Raji (cell line): Measurements from ENCODE around the gene TNFRSF13B.

ENCODE experiments used
- POLR2A ChIP-seq: IDR thresholded peaks from 2 replicates; pipeline ENCODE4 v1.6.1; 2011; ENCODE audit warnings: low read depth, low read length, control low read depth; ENCODE audit not compliant: insufficient read depth

The TNFRSF13B gene

DNA sequence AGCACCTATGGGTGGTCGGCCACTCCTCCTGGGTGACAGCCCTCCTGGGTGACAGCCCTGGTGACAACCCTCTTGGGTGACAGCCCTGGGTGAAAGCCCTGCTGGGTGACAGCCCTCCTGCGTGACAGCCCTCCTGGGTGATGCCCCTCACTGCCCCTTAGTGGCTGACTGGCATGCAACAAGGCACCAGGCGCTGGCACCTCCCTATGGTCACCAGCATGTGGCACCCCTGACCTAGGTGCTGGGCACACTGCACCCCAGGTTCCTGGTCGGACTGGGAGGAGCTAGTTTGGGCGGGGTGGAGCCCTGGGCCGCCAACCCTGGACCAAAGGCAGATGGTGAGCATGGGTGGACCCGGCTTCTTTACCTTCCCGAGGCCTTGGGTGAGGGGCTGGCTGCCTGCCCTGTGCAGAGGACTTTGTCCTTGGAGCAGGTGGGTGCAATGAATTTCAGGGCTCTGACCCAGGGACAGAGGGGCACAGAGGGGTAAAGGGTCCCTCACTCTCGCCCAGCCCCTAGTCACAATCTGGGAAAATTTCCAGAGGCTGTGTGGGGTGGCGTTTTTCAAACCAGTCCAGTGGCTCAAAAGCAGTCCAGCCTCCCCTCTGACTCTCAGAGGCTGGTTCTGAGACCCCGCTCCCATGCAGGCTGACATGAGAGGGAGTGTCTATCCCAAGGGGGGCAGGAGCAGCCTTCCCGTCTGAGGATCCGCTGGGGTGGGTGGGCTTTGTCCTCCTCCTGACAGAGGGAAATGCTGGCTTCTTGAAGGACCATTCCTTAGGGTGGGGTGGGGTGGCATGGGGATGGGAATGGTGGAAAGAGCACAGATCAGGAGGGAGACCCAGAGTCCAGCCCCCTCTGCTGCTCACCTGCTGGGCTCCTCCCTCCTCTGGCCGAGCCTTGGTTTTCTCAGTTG is 25.9 kb upstream of the TNFRSF13B start:
- no peak for TF ChIP-seq POLR2A

DNA sequence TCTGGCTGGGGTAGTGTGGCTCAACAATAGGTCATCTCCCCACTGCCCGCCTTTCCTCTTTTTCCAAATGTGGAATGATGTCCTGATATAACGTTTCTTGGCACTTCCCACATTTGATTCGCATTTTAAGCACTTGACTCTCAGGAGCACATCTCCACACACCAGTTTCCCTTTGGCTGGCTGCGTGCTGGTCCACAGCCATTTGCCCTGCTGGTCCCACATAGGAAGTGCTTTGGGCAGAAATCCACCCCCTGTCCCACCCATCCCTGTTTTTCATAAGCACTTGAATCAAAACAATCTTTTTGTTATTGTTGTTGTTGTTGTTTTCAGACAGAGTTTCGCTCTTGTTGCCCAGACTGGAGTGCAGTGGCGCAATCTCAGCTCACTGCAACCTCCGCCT is 24.0 kb upstream of the TNFRSF13B start:
- no peak for TF ChIP-seq POLR2A

DNA sequence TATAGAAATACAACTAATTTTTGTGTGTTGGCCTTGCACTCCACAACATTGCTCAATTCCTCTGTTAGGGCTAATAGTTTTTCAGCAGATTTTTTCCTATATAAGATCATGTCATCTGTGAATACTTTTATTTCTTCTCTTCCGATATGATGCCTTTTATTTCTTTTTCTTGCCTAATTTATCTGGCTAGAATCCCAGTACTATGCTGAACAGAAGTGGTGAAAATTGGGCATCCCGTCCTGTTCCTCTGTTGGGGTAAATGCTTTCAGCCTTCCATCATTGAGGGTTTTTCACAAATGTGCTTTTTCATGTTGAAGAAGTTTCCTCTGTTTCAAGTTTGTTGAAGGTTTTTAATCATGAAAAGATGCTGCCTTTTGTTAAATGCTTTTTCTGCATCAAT is 22.7 kb upstream of the TNFRSF13B start:
- TF ChIP-seq POLR2A = no peak

DNA sequence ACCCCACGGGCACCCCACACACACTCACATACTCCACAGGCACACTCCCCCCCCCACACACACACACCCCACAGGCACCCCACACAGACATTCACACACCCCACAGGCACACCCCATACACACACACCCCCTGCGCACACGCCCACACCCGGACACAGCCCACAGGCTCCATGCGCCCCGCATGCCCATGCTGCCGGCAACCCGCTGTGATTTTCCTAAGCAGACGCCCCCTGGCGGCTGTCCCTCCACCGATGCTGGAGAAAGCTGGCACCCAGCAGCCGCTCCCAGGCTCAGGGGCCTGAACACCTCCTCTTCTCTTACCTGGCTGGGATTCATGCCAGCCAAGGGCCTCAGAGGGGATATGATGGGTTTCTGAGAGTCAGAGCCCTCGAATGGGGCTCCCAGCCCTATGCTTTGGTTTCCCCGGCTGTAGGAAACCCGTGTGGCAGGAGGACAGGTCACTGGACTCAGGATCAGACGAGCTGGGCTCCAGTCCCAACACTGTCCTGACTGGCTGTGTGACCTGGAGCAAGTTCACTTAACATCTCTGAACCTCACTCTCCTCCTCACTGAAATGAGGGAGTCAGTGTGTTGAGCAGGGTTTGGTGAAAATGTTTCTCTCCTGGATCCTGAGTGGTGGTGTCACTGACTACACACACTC is 19.6 kb upstream of the TNFRSF13B start:
- no peak for TF ChIP-seq POLR2A

DNA sequence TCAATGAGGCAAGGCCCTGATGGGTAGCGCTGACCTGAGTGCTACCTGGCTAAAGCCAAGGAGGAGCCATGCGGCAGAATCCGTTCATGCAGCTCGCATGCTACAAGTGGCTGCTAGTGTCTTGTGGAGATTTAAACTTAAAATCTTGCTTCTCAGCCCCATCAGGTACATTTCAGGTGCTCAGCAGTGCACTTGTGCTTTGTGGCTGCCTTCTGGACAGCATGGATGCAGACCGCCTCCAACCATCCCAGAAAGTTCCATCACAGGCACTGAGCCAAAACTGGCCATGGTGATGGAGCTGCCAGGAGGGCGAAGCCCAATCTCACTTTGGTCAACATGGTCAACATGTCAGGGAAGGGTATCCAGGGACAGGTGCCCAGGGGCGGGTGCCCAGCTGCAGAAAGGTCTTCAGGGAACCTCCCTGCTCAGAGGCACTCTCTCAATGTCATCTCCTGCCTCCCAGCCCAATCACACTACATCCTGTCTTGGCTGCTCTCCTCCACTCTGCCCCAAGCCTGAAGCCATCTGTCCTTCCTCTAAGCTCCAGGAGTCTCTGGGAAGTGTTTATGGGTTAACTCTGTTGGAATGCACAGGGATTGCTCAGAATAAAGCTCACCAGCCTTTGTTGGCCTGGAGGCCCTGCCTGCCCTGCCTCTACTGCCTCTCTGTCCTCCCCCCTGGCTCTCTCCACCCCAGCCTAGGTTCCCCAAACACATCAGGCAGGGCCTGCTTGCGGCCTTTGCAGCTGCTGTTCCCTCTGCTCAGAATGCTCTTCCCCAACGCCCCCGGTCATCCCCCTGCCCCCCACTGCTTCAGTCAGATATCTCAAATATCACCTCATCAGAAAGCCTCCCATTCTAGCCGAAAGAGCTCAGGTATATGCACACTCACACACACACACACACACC is 18.3 kb upstream of the TNFRSF13B start:
- no peak; the same call in 1 of the 2 replicates for TF ChIP-seq POLR2A

DNA sequence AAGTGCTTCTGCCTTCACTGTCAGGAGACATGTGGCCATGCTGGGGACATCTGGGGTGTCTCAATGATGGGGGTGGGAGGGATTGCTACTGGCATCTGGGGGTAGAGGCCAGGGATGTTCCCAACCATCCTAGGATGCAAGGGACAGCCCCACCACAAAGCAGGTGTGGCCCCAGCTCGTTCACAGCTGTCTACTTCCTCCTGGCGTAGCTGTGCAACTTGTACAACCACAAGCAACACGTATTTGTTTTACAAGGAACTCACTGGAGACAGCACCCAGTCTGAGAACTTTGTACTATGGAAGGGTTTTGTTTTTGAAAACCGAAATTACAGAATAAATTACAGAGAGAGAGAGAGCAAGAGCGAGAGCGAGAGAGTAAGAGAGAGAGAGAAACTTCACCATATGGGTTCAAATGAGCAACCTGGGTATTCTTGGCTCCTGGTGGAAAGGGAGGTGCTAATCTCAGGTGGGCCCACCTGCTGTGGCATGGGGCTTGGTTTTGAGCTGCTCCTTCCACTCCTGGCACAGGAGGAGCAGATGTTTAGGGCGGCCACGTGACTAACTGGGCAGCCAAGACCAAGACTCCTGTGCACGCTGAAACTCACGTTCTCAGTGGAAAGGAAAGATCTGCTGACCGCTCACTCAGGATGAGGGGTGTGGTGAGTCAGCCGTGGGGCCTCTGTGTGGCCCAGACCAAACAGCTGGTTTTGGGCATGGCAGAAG is 17.5 kb upstream of the TNFRSF13B start:
- TF ChIP-seq POLR2A = no peak; the same call in 1 of the 2 replicates

DNA sequence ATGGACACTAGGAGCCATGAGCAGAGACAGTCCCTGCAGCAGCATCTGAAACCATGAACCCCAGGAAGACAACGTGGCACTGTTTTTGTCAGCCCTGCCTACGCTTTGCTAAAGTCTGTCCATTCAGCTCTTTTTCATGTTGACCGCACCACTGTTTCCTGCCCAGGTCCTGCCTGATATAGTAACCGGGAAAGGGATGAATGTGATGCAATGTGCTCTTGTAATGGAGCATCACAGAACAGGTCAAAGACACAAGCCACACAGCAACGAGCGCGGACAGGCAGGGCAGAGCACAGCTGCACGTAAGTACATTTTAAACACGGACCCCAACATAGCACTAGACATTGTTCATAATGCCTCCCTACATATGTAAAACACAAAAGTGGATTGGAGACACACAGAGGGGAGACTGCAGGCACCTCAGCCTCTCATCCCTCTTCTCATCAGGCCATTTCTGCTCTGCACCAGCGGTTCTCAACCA is 16.9 kb upstream of the TNFRSF13B start:
- TF ChIP-seq POLR2A = no peak

DNA sequence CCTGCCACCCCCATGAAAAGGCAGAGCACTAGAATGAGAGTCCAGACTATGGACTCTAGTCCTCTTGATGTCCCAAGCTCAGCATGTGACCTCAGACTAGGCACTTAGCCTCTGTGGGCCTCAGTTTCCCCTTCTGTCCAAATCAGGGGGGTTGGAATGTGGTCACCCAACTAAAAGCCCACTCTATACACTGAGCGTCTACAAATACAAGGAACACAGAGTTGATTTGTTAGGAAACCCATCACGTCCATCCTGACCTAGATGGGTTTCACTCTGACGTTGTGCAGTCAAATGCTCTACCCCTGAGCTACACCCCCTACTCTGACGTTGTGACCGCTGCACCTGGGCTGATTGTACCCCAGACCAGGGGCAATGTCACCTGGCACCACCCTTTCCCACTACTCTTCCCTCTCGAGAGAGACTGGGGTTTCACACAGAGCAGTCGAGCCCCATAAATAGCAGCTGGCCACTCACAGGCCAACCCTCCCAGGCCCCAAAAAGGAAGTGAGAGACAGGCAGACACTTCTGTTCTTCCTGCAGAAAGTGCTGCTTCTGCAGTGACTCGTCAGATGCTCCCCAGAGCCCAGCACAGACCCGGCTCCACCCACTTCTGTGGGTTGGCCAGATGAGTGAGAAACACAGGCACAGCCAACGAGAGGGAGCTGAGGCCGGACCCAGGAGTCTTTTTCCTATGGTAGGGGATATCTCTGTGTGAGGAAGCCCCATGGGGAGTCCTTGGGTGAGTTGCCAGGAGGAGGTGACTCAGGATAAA is 16.1 kb upstream of the TNFRSF13B start:
- peak; percentile 58; the same call in 1 of the 2 replicates for TF ChIP-seq POLR2A

DNA sequence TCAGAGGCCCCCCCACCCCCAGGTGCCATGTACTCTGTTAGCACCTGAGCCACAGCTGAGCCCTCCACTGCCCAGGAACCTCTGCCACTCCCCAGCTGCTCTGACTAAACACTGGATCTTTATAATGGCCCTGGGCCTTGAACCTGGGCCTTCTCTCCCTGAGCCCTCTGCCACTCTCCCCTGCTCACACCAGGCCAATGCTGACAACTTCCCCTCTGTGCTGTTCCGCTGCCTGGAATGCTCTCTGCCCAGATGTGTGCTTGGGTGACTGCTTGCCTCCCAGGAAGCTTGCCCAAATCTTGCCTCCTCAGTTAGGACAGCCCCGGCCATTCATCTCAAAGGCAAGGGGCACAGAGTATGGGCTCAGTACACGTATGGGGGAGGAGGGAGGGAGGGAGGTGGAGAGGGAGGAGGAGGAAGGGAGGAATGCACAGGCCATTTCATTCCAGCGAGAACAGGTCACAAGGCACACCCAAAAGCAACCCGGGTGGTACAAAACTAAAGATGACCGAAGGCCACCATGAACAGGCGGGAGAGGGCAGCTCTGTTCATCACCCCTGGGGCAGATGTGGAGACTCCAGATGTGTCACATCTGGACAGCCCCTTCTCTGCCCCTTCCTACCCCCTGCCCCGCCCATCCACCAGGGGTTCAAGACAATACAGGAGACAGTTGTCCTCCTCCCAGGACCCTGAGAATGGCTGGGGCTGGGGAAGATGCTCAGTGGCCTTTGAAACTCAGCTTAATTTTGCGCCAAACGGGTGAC is 15.3 kb upstream of the TNFRSF13B start:
- no peak for TF ChIP-seq POLR2A

DNA sequence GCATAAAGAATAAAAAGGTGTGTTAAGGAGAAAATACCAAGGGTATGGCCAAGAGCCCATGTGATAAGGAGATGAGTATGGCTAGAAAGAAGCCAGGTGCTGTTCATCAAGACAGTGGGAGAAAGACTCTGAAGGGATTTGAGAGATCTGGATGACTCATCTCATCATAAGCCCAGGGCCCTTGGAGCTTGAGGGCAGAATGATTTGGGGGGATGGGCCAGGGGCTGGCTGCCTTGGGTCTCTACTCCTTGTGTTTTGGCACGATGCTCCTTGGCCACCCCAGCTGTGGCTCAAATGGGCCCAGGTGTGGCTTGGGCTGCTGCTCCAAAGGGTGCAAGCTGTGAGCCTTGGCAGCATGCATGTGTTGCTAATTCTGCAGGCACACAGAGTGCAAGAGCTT is 14.5 kb upstream of the TNFRSF13B start:
- no peak for TF ChIP-seq POLR2A

DNA sequence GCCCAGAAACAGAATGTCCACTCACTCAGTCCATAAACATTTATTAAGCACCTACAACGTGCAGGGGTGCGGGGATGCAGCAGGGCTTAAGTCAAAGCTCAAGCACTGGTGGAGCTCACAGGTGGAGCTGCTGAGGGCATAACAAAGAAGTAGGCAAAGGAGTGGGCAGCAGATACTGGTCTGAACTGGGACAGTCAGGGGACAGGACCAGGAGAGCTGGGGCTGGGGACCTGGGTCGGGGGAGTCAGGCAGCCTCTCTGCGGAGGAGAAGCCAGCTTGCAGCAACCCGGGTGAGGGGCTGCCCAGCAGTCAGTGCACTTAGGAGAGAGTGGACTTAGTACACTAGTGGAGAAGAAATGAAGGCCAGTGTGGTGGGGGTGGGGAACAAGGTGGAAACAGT is 10.0 kb upstream of the TNFRSF13B start:
- TF ChIP-seq POLR2A = no peak

DNA sequence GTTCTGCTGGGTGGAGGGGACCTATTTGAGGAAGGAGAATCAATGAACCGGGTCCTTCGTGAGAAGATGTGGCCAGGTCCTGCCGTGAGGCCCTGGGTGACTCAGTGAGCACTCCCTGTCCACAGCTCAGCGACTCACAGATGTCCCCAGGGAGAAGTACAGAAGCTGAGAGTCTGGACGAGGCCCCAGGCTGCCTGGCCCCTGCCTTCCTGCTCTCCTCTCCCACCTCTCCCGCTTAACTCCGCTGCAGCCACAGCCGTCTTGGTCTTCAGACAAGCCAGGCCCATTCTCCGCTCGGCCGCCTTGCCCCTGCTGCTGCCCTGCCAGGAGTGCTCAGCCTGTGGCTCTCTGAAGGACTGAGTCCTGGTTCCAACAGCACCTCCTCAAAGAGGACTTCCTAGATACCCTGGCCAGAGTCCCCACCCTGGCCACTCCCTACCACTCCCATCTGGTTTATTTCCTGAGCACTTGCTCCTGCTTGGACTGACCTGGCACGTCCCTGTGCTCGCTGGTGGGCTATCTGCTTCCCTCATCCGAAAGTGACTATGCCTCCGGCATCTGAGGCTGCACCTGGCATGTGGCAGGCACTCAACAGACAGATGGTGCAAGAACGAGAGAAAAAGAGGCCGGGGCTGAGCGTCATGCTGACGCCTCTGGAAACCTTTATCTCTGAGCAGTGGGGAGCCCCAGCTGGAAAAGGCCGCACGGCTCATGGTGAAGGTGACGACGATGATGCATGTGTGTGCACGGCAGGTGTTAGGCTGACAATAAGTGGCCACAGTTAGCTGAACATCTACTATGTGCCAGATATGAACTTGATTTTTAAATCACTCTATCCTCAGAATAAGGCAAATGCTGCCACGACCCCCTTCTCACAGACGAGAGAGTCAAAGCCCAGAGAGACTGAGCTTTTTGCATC is 9.2 kb upstream of the TNFRSF13B start:
- TF ChIP-seq POLR2A = no peak

DNA sequence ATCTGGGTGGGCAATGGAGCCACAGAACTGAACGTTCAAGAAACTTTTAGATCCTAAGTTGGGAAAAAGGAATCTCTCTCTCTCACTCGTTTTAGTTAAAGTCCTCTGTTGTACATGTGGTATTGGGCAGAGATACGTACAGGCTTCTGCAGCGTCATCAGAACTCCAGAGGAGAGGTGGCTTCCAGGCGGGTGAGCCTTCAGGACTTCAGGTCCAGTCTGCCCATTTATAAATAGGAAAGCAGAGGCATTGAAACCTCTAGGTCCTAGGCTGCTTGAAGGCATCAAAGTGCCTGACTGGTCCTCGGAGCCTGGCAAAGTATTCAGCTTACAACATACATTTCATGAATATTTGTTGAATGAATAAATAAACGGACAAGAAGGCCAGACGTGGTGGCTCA is 8.1 kb upstream of the TNFRSF13B start:
- no peak for TF ChIP-seq POLR2A
